Posterior cingulate gyrus (tissue), 11 donors: ENCODE data around the gene NUMBL.
"Not testable (repeated sequence)": the region's sequence is repeated elsewhere in the genome, so short reads cannot be mapped to it uniquely, and the experiment has no call there.

Experiments used
- DNase-seq, 10 donors: peaks; one replicate each; pipeline versions ENCODE4 v3.0.0 to v3.0.0-alpha.2; 2020 to 2021; ENCODE audit warnings: mixed read lengths in 3 of 10
- intact Hi-C: fragments of 100-400 bp; cut with DNase I; formaldehyde crosslinking; loops from one replicate; pipeline ENCODE4 v1.15.1; 2023

The NUMBL gene

DNA sequence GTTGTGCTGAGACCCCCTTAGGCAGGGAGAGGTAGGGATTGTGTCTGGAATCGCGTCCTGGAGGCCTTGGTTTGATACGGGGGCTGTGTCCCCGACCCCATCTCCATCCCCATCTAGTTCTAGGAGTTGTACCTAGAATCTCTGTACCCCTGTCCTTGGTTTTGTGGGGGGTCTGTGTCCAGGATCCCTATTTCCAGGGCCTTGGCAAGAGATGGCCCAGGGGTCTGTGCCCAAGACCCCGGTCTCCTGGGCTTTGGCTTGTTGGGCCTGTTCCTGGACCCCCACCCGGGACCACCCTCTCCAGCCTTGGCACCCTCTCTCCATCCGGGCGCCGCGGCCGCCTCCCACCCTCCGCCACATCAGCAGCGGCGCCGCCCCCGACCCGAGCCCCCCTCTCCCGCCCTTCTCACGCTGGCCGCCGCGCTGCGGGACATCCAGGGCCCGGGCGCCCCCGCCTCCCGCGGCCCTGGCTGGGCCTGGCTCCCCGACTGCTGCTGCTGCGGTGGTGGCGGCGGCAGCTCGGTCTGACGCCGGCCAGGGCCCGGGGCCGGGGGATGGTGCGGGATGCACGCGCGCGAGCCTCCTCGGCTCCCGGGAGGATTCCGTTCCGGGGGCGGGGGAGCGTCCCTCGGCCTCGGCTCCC, at the start of gene NUMBL:
Gene NUMBL (minus strand): TSS at position 602 of the 643 bp plus-strand sequence. CDS start 168 bp downstream, at position 434.
- intact Hi-C loops, result no loop called here
- DNase-seq, result no peak

DNA sequence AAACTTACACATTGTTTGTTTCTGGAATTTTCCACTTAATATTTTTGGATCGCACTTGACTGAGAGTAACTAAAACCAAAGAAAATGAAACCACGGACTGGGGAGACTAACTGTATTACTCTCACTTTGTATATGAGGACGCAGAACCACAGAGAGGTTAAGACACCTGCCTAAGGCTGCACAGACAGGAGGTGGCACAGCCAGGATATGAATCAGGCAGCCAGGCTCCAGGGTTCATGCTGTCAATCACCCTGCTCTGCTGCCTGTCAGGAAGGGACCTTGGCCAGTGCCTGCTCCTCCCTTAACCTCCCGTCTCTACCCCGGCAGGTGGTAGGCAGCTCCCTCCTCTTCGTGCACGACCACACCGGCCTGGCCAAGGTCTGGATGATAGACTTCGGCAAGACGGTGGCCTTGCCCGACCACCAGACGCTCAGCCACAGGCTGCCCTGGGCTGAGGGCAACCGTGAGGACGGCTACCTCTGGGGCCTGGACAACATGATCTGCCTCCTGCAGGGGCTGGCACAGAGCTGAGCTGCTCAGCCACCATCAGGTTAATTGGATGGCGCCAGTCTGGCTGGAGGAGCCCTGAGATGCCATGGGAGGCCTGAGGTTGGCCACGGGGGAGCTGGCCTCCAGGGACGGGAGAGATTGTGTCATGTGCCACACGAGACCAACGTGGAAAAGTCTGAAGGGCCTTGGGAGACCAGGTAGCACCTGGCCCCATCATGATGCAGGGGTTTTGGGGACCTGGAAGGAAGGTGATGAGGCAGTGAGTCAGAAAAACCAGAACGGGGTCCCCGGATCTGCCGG, 48.8 kb upstream of the NUMBL start:
- DNase-seq, result peak in 1 of 10 donors; percentile 49
- intact Hi-C loops, result no loop called here

DNA sequence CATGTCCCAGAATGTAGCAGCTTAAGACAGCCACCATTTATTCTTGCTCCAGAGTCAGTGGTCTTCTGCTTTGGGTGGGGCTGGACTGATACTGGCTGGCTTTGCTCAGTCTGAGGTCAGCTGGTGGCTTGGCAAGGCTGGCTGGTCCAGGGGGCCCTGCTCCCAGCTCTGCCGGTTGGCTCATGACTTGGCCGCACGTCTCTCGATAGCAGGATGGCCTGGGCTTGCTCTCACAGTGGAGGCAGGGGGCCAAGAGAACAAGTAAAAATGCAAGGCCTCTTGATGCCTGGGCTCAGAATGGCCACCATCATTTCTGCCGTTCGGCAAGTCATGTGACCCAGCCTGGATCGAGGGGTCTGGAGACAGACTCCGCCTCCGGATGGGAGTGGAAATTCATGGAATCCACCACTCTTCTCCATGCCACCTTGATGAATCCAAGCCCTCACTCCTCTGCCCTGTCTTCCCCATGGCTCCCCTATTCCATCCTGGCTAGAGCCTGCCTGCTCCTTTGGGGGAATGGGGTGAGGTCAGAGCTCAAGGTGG, 46.7 kb upstream of the NUMBL start:
- peak in 1 of 10 donors; percentile 49 for DNase-seq
- intact Hi-C loops, result no loop called here

DNA sequence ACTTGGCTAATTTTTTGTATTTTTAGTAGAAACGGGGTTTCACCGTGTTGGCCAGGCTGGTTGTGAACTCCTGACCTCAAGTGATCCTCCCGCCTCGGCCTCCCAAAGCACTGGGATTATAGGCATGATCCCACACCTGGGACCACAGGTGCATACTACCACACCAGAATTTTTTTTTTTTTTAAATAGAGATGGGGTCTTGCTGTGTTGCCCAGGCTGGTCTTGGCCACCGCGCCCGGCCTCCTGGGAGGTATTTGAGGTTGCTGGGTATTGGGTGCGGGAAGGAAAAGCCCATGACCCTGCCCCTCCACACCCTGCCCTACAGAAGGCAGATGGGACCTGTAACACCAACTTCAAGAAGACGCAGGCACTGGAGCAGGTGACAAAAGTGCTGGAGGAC, 46.2 kb upstream of the NUMBL start:
- peak in 1 of 10 donors; percentile 38 for DNase-seq

DNA sequence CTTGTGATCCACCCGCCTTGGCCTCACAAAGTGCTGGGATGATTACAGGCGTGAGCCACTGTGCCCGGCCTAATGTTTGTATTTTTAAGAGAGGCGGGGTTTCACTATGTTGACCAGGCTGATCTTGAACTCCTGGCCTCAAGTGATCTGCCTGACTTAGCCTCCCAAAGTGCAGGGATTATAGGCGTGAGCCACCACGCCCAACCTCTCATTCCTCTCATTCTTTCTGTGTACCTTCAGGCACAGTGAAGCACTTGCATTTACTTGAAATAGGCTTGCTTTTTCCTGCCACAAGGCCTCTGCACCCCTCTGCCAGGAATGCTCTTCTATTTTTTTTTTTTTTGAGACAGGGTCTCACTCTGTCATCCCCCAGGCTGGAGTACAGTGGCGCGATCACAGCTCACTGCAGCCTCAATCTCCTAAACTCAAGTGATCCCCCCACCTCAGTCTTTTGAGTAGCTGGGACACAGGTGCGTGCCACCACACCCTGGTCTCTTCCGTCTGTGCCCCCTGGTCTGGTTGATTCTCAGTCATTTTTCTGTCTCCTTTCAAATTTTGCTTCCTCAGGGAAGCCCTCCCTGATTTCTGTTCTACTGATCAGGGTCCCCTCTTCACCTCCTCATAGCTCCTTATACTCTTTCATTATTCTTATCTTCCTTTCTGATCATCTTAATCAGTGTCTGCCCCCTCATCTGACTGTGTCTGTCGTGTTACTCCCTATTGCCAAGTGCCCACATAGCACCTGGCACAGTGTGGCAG, 44.7 kb upstream of the NUMBL start:
- DNase-seq, result no peak
- intact Hi-C loops, result no loop called here

More for the DNA sequence above, 46.2 kb upstream of the NUMBL start:
- intact Hi-C loops, result no loop called here

DNA sequence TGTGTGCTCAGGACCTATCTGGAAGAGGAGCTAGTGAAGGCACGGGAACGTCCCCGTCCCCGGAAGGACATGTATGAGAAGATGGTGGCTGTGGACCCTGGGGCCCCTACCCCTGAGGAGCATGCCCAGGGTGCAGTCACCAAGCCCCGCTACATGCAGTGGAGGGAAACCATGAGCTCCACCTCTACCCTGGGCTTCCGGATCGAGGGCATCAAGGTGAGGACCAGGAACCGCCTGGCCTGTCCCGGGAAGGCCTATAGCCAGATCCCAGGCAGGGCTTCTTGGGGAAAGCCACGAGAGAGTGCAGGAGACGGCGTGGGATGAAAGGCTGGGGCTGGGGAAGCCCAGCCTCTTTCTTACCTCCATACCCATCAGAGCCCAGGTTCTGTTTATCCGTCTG, 42.7 kb upstream of the NUMBL start:
- intact Hi-C loops, result no loop called here

DNA sequence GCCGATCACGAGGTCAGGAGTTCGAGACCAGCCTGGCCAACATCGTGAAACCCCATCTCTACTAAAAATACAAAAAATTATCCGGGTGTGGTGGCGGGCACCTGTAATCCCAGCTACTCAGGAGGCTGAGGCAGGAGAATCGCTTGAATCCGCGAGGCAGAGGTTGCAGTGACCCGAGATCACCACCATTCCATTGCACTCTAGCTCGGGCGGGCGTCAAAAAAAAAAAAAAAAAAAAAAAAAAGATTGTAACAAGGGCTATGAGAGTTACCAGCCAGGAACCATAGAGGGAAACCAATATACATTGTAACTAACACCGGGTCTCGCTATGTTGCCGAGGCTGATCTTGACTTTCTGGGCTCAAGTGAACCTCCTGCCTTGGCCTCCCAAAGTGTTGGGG, 41.9 kb upstream of the NUMBL start:
- intact Hi-C loops, result not testable (repeated sequence)

More for the DNA sequence above, 42.7 kb upstream of the NUMBL start:
- peak in 1 of 10 donors; percentile 57 for DNase-seq

DNA sequence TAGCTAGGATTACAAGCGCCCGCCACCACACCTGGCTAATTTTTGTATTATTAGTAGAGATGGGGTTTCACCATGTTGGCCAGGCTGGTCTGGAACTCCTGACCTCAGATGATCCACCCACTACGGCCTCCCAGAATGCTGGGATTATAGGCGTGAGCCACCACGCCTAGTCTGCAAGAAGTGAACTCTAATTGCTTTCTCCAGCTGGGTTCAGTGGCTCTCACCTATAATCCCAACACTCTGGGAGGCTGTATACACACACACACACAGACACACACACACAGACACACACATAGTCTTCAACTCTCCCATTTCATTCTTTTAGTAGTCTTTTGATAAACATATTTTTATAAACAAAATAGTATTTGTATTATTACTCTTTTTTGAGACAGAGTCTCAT, 39.6 kb upstream of the NUMBL start:
- DNase-seq, result peak in 1 of 10 donors; percentile 1
- intact Hi-C loops, result not testable (repeated sequence)

More for the DNA sequence above, 41.9 kb upstream of the NUMBL start:
- DNase-seq, result peak in 1 of 10 donors; percentile 33

DNA sequence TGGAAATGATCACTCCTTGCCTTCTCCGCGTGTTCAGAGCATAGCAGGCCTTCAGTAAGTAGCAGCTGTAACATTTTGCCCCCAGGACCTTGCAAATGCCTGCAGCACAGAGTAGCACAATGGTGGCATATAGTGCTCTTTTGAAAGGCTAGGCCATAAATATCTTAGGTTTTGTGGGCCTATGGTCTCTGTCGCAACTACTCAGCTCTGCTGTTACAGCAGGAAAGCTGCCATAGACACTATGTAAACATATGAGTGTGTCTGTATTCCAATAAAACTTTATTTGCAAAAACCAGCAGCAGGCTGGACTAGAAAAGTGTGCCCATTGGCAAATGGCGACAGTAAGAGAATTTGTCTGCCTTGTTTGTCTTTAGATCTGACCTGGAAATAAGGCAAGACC, 35.8 kb upstream of the NUMBL start:
- intact Hi-C loops, result no loop called here
- no peak for DNase-seq

DNA sequence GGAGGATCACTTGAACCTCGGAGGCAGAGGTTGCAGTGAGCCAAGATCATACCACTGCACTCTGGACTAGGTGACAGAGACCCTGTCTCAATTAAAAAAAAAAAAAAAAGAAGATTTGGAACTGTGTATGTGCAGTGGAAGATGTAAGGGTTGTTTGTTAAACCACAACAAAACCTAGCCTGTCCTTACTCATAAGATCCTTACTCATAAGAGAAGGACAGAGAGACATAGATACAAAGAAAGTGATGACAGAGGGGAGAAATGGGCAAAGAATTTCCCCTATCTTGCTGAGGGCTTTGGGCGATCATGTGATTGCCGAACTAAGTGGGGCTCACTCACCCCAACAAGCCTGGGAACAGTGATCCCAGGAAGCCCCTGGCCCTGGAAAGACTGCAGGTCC, 34.4 kb upstream of the NUMBL start:
- DNase-seq, result no peak
- intact Hi-C loops, result no loop called here

DNA sequence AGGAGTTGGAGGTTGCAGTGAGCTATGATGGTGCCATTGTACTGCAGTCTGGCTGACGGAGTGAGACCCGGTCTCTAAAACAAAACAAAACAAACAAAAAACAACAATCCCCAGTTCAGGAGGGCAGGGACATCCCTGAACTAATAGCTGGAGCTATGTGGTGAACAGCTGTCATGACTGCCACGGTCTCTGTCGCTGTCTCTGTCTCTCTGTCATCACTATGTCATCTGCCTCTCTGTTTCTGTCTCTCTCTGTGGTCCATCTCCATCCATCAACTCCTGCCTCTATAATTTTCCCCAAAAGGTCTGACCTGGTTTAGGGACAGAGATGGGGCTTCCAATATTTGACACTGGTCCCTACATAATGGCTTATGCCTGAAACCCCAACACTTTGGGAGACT, 33.9 kb upstream of the NUMBL start:
- DNase-seq, result no peak
- intact Hi-C loops, result no loop called here

DNA sequence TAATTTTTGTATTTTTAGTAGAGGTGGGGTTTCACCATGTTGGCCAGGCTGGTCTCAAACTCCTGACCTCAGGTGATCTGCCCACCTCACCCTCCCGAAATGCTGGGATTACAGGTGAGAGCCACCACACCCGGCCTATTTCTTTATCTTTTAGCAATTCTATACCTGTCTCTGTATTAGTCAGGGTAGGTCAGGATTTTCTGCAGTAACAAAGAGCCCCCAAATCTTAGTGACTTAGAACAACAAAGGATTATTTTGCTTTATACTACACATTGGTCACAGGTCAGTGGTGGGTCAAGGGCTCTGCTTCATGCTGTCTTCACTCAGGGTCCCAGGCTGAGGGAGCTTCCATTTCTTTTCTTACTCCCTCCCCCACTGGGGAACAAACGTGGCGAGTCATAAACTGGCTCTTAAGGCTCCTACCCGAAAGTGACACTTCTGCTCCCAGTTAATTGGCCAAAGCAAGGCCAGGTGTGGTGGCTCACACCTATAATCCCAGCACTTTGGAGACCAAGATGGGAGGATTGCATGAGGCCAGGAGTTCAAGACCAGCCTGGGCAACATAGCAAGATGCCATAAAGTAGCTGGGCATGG, 33.3 kb upstream of the NUMBL start:
- DNase-seq, result peak in 1 of 10 donors; percentile 20
- intact Hi-C loops, result no loop called here

DNA sequence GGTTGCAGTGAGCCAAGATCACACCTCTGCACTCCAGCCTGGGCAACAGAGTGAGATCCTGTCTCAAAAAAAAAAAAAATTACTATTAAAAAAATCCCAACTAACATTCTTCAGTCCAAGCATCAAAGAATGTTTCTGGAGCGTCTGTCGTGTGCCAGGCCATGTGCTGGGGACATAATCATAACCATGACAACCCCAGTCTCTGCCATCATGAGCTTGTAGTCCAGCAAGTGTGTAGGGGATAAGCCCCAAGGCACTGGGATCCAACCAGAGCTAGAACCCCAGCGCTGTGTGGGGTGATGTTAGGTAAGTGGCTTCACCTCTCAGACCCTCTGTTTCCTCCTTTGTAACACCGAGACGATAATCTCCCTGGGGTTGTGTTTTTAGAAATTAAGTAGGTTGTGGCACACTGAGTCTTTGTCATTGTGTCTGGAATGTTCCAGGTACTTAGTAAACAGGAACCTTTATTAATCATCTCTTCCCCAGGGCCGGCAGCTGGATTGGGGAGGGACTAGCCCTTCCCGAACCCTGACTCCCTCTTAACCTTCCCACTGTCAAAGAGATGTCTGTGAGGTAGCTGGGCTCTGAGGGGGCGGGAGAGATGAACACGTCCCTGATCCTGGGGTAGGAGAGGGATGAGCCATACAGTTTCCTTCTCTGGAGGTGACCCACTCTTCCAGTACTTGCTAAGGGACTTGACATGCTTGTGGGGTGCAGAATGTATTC, 31.6 kb upstream of the NUMBL start:
- intact Hi-C loops, result no loop called here
- DNase-seq, result peak in 1 of 10 donors; percentile 35

DNA sequence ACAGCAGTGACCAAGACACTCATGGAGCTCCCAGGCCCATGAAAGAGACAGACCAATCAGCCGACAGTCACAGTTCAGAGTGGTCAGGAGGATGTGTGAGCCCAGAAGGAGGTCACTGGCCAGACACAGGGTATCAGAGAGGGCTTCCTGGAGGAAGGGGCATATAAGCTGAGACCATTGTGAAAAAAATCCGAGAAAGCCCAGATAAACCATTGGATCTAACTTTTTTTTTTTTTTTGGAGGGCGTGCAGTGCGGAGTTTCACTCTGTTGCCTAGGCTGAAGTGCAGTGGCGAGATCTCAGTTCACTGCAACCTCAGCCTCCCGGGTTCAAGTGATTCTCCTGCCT, 30.7 kb upstream of the NUMBL start:
- intact Hi-C loops, result no loop called here
- DNase-seq, result peak in 1 of 10 donors; percentile 27

DNA sequence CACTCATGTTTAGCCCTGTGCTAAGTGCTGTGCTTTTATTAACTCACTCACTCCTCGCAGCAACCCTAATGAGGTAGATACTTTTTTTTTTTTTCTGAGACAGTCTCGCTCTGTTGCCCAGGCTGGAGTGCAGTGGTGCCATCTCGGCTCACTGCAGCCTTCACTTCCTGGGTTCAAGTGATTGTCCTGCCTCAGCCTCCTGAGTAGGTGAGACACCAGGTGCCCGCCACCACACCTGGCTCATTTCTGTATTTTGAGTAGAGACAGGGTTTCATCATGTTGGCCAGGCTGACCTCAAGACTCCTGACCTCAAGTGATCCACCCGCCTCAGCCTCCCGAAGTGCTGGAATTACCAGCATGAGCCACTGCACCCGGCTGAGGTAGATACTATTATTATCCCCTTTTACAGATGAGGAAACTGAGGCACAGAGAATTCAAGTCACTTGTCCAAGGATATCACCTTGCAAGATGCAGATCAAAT, 29.0 kb upstream of the NUMBL start:
- peak in 1 of 10 donors; percentile 57 for DNase-seq
- intact Hi-C loops, result loop anchor here (10.0 kb wide), 1 partner anchor 85 kb away; no protein-coding TSS in a partner anchor

DNA sequence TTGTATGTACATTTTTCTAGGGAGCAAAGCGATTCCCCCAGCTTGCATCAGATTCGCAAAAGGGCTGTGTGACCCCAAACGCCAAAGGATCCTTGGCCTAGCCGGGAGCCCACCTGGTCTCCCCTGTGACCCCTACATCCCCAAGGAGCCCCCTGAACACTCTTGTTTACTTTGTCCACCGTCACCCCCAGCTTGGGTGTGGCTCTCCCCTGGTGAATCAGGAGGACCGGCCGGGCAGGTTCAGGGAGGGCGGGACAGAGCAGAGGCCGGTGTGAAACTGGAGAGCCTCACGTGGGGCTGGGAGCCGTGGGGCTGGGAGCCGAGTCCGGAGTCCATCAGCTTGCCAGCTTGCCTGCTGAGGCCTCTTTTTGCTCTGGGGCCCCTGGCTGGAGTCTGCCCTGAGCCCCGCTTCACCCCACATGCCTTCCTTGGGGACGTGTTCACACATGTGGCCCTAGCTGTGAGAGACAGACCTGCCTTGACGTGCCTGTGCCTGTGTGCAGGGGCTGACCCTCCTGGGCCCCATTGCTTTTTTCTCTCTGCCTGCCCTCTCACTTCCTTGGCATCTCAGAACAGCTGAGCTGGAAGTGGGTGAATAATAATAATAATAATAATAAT, 28.4 kb upstream of the NUMBL start:
- intact Hi-C loops, result loop anchor here (10.0 kb wide), 1 partner anchor 86 kb away; no protein-coding TSS in a partner anchor
- peak in 4 of 10 donors; percentile 7 to 83 (median 52) for DNase-seq

DNA sequence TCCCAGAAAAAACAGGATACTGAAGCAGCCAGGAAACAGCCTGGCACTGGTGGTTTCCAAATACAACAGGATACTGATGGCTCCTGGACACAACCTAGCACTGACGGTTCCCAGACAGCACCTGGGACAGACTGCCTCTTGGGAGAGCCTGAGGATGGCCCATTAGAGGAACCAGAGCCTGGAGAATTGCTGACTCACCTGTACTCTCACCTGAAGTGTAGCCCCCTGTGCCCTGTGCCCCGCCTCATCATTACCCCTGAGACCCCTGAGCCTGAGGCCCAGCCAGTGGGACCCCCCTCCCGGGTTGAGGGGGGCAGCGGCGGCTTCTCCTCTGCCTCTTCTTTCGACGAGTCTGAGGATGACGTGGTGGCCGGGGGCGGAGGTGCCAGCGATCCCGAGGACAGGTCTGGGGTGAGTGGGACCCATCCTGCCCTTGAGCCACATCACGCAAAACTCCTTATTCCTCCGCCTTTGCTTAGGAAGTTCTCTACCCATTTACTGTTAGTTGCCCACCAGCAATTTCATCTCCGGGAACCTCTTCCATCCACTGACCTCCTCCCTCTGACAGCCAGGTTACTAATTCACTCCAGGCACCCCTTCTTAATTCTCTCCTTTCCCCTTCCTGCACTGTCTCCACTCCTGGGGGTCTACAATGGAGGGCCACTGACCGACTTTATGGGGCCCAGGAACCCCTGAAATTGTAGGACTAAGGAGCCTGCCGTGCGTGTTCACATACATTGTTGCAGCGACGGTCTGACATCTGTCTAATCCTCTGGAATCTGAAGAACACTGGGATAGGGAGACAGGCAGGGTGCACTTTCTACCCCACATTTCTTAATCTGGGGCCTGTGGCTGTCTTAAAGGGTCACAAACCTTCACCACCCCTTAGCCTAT, 27.7 kb upstream of the NUMBL start:
- intact Hi-C loops, result loop anchor here (2.0 to 10.0 kb wide), 3 partner anchors 33 to 545 kb away; partner anchors contain the start of genes ACTMAP and SNRPA
- peak in 1 of 10 donors; percentile 82 for DNase-seq
